Osteocyte (in vitro differentiated cells): ENCODE measurements around the gene NCLN. TPM values are rescaled to one million over a fixed set of nuclear protein-coding genes. Genes with fewer than 3 reads are reported as not detected.
A peak's percentile ranks its signal among the peaks of the same experiment; 100 is the strongest.
"Not testable (repeated sequence)": the region's sequence is repeated elsewhere in the genome, so short reads cannot be mapped to it uniquely, and the experiment has no call there.

Experiments
- DNase-seq: peaks from one replicate; pipeline ENCODE4 v3.0.0; 2021; ENCODE audit warnings: mixed read lengths; ENCODE audit not compliant: unreplicated experiment; ENCODE audit errors: extremely low spot score
- H3K27ac Mint-ChIP-seq: one replicate; pipeline ENCODE4 v1.8.0; 2021; ENCODE audit warnings: mild to moderate bottlenecking, mixed read lengths; ENCODE audit not compliant: unreplicated experiment
- H3K27me3 Mint-ChIP-seq: one replicate; pipeline ENCODE4 v1.8.0; 2021; ENCODE audit warnings: mixed read lengths; ENCODE audit not compliant: unreplicated experiment
- H3K36me3 Mint-ChIP-seq: one replicate; pipeline ENCODE4 v1.8.0; 2021; ENCODE audit warnings: mixed read lengths; ENCODE audit not compliant: unreplicated experiment
- H3K4me1 Mint-ChIP-seq: one replicate; pipeline ENCODE4 v1.8.0; 2021; ENCODE audit warnings: mixed read lengths; ENCODE audit not compliant: unreplicated experiment
- H3K4me3 Mint-ChIP-seq: one replicate; pipeline ENCODE4 v1.8.0; 2021; ENCODE audit warnings: mild to moderate bottlenecking, moderate library complexity, mixed read lengths; ENCODE audit not compliant: unreplicated experiment
- H3K9me3 Mint-ChIP-seq: one replicate; pipeline ENCODE4 v1.8.0; 2021; ENCODE audit warnings: mixed read lengths; ENCODE audit not compliant: unreplicated experiment
- CTCF ChIP-seq: fragments of 200-600 bp; sonication (generic); IDR thresholded peaks from 2 replicates; pipeline ENCODE4 v1.5.0; 2021; ENCODE audit warnings: antibody characterized with exemption, mild to moderate bottlenecking, moderate library complexity
- total RNA-seq: library from RNA; stranded (reverse); gene quantifications from 2 replicates; pipeline ENCODE4 v1.2.1, GENCODE V29; 2021

NCLN gene
- total RNA-seq, 1 donor from 2014 or later = 61.9 TPM

GRCh38 chr19:3233116-3233515 lies 47.4 kb downstream of the NCLN start:
- Mint-ChIP-seq H3K27ac (no peak overlapping the region), H3K36me3 (no peaks in the 10 kb centered on the region), H3K4me3 (no peak overlapping the region), H3K4me1 (no peaks in the 10 kb centered on the region), H3K9me3 (no peaks in the 10 kb centered on the region), H3K27me3 (peaks cover 5% of the 10 kb centered on the region)
- DNase-seq = no peak
- TF ChIP-seq CTCF = no peak

GRCh38 chr19:3233831-3234230 lies 48.1 kb downstream of the NCLN start:
- H3K9me3 Mint-ChIP-seq = no peaks in the 10 kb centered on the region
- H3K27me3 Mint-ChIP-seq = peaks cover 5% of the 10 kb centered on the region
- H3K4me3 Mint-ChIP-seq = no peak overlapping the region
- TF ChIP-seq CTCF = no peak
- H3K36me3 Mint-ChIP-seq = no peaks in the 10 kb centered on the region
- H3K27ac Mint-ChIP-seq = no peak overlapping the region
- no peaks in the 10 kb centered on the region for H3K4me1 Mint-ChIP-seq
- no peak for DNase-seq

- no peaks in the 10 kb centered on the region for H3K9me3 Mint-ChIP-seq
These were observed 49.1 kb downstream of the NCLN start for GRCh38 chr19:3234800-3235199.

GRCh38 chr19:3235604-3236003 lies 49.9 kb downstream of the NCLN start:
- H3K4me1 Mint-ChIP-seq, H3K27me3 Mint-ChIP-seq, H3K9me3 Mint-ChIP-seq, H3K27ac Mint-ChIP-seq, H3K36me3 Mint-ChIP-seq, H3K4me3 Mint-ChIP-seq, DNase-seq: not testable (repeated sequence)

More at GRCh38 chr19:3234800-3235199, 49.1 kb downstream of the NCLN start:
- H3K27me3 Mint-ChIP-seq = peaks cover 5% of the 10 kb centered on the region
- DNase-seq = no peak
- peak; percentile 25 for TF ChIP-seq CTCF
- H3K4me1 Mint-ChIP-seq = no peaks in the 10 kb centered on the region
- H3K27ac Mint-ChIP-seq = no peak overlapping the region
- no peak overlapping the region for H3K4me3 Mint-ChIP-seq
- H3K36me3 Mint-ChIP-seq = no peaks in the 10 kb centered on the region

- no peak for TF ChIP-seq CTCF
- no peaks in the 10 kb centered on the region for H3K9me3 Mint-ChIP-seq
- H3K27ac Mint-ChIP-seq = no peak overlapping the region
- DNase-seq = no peak
- H3K36me3 Mint-ChIP-seq = no peaks in the 10 kb centered on the region
- H3K27me3 Mint-ChIP-seq = peaks cover 5% of the 10 kb centered on the region
- no peaks in the 10 kb centered on the region for H3K4me1 Mint-ChIP-seq
- no peak overlapping the region for H3K4me3 Mint-ChIP-seq
These were observed 50.5 kb downstream of the NCLN start for GRCh38 chr19:3236272-3236671.

- Mint-ChIP-seq H3K27ac (no peak overlapping the region), H3K4me3 (no peak overlapping the region), H3K4me1 (no peaks in the 10 kb centered on the region), H3K36me3 (no peaks in the 10 kb centered on the region), H3K9me3 (no peaks in the 10 kb centered on the region), H3K27me3 (peaks cover 4% of the 10 kb centered on the region)
- no peak for TF ChIP-seq CTCF
- DNase-seq = no peak
These were observed 52.4 kb downstream of the NCLN start for GRCh38 chr19:3238066-3238561.
